PFSK-1 (cell line): ENCODE data around the gene RHEB.

Source experiments
- REST ChIP-seq, 2 experiments: IDR thresholded peaks; 2 replicates each; pipeline versions ENCODE4 v1.6.1 to v1.8.0; 2011 to 2012; ENCODE audit warnings: low read depth in 2 of 2, low read length in 2 of 2, control low read depth in 1 of 2, inconsistent platforms in 1 of 2, mild to moderate bottlenecking in 1 of 2, moderate library complexity in 1 of 2; ENCODE audit not compliant: insufficient read depth in 1 of 2
- SIN3A ChIP-seq: IDR thresholded peaks from 2 replicates; pipeline ENCODE4 v1.6.1; 2012; ENCODE audit warnings: mild to moderate bottlenecking, low read length, moderate library complexity, borderline replicate concordance; ENCODE audit not compliant: insufficient read depth

- TF ChIP-seq REST (IDR thresholded peaks at IDR 0.05; ENCODE audit: insufficient read depth in 1 of 2, low read depth in 2 of 2, low read length in 2 of 2) (no peak), SIN3A (no peak)
These were observed 66.9 kb downstream of the RHEB start for GRCh38 chr7:151452680-151453325.
